ENCODE measurements around the gene PRKCH.
"Not testable (repeated sequence)": the region's sequence is repeated elsewhere in the genome, so short reads cannot be mapped to it uniquely, and the experiment has no call there.

Gene PRKCH

GRCh38 chr14:61460063-61460462, 138.7 kb downstream of the PRKCH start:
- no peak for DNase-seq (ENCODE audit: low spot score)

GRCh38 chr14:61460718-61461611, 139.6 kb downstream of the PRKCH start:
- no peak for DNase-seq (ENCODE audit: low spot score)

GRCh38 chr14:61461808-61462275, 140.5 kb downstream of the PRKCH start:
- DNase-seq (ENCODE audit: low spot score) = peak; percentile 77

- DNase-seq (ENCODE audit: low spot score) = peak; percentile 37
Measured at GRCh38 chr14:61462566-61463193, 141.3 kb downstream of the PRKCH start.

- no peak for DNase-seq (ENCODE audit: low spot score)
Measured at GRCh38 chr14:61463664-61464285, 142.4 kb downstream of the PRKCH start.

- not testable (repeated sequence) for DNase-seq (ENCODE audit: low spot score)
Measured at GRCh38 chr14:61464539-61465320, 143.4 kb downstream of the PRKCH start.

GRCh38 chr14:61466249-61466904, 145.0 kb downstream of the PRKCH start:
- DNase-seq (ENCODE audit: low spot score) = peak; percentile 87

- no peak for DNase-seq (ENCODE audit: low spot score)
Measured at GRCh38 chr14:61466905-61467280, 145.5 kb downstream of the PRKCH start.

GRCh38 chr14:61467296-61467695, 145.9 kb downstream of the PRKCH start:
- DNase-seq (ENCODE audit: low spot score) = no peak

- DNase-seq (ENCODE audit: low spot score) = no peak
Measured at GRCh38 chr14:61468063-61468825, 146.9 kb downstream of the PRKCH start.

GRCh38 chr14:61469781-61470180, 148.4 kb downstream of the PRKCH start:
- DNase-seq (ENCODE audit: low spot score) = no peak

GRCh38 chr14:61470261-61470960, 149.0 kb downstream of the PRKCH start:
- peak; percentile 53 for DNase-seq (ENCODE audit: low spot score)

GRCh38 chr14:61470961-61471293, 149.5 kb downstream of the PRKCH start:
- DNase-seq (ENCODE audit: low spot score) = no peak

GRCh38 chr14:61471297-61472005, 150.1 kb downstream of the PRKCH start:
- no peak for DNase-seq (ENCODE audit: low spot score)

GRCh38 chr14:61472011-61472672, 150.8 kb downstream of the PRKCH start:
- peak; percentile 83 for DNase-seq (ENCODE audit: low spot score)

- no peak for DNase-seq (ENCODE audit: low spot score)
Measured at GRCh38 chr14:61472801-61473376, 151.5 kb downstream of the PRKCH start.

- no peak for DNase-seq (ENCODE audit: low spot score)
Measured at GRCh38 chr14:61474015-61474414, 152.6 kb downstream of the PRKCH start.

- DNase-seq (ENCODE audit: low spot score) = no peak
Measured at GRCh38 chr14:61474701-61475100, 153.3 kb downstream of the PRKCH start.

GRCh38 chr14:61475316-61475715, 153.9 kb downstream of the PRKCH start:
- peak; percentile 68 for DNase-seq (ENCODE audit: low spot score)

Measured in GM03348 (cell line).